ENCODE results near the gene ISG20L2. TPM values are rescaled to one million over a fixed set of nuclear protein-coding genes. Genes with fewer than 3 reads are reported as not detected.

ISG20L2 gene
- total RNA-seq, 1 donor from 2014 or later, result 42.7 TPM

DNA sequence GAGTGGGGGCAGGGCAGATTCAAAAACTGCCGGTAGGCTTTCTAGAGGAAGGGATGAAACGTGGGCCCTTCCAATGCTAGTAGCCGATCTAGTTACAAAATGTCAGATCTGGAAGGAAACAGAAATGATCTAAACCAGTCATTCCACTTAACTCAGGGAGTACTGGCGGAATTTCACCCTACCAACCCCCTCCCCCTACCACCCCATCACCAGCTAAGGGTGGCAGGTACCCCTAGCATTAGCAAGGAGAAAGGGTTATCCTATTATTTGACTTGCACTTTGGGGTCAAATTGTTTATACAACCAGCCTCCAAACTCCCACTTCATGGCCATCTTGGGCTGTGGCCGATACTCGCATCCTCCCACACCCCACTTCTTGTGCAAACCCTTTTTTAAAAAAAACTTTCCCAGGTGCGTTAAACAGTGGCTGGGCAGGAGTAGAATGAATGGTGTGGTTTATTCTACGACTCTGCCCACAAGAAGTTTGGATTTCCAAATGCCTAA is 13.0 kb upstream of the ISG20L2 start:
- no peak for DNase-seq (ENCODE audit: low spot score)

DNA sequence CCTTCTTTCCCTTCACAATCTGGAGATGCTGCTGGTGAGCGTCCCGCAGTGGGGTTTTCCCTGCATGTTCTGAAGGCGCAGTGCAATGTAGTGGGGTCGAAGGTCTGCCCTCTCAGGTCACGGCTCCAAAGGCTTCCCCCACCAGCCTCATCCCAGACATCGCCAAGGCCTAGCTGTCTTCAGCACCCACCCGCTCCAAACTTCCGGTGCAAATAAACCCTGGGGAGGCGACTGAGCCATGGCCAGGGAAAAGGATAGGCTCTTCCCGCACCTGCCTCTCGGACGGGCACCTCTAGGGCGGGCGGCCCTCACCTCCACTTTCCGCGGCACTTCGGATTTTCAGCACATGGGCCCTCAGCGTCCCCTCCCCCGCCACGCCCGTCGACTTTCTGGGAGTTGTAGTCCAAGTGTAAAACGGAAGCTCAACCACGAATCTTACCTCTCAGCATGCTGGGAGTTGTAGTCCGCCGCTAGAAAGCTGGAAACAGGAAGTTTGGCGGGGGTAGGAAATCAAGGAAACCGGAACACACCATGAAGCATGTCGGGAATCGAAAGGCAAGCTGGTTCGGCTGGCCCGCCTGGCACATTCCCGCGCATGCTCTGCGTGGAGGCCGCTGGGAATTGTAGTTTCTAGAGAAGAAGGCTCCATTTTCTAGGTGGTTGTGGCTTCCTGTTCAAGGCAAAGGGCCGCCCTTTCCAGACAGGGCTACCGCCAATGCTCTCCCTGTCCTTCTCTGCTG is 12.3 kb upstream of the ISG20L2 start, which contains the start of gene MRPL24:
Gene MRPL24, minus strand, starts transcription at position 348 of the 740 bp plus-strand sequence. CDS start 2,384 bp downstream, outside the sequence.
- DNase-seq (ENCODE audit: low spot score), result peak; percentile 98

DNA sequence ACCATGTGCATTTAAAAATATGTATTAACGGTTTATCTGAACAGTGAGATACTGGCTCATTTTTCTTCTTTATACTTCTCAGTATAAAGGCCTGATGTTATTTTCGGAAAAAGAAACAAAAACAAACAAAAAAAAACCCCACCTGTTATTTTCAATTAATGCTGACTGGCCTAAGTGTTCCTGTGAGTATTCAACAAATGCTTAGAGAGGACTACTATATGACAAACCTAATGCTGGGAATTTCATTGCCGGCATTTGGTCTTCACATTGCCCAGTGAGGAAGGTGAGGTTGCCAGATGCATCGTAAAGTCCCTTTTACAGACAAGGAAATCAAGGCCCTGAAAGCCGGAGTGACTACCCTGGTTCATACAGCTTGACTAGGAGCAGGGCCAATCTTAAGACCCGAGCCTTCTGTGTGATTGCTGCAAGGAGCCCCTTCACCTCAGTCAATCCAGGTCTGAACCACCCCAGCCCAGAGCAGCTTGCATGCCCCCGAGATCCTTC is 11.7 kb upstream of the ISG20L2 start:
- no peak for DNase-seq (ENCODE audit: low spot score)

DNA sequence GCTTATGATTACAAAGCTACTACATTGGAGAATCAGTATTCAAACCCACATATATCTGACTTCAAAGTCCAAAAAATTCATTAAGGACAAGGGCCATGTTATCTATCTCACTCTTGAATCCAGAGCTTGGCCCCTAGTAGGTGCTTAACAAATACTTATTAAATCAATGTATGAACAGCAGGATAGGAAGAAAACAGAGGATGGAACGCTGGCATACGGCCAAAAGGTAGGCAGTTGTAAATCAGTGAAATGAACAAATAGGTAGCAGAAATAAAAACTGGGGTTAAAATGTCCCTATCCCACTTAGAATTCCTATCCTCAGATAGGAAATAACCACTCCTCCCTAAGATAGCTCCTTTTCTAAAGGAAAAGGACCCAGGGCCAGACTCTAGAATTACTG is 10.3 kb upstream of the ISG20L2 start:
- no peak for DNase-seq (ENCODE audit: low spot score)

DNA sequence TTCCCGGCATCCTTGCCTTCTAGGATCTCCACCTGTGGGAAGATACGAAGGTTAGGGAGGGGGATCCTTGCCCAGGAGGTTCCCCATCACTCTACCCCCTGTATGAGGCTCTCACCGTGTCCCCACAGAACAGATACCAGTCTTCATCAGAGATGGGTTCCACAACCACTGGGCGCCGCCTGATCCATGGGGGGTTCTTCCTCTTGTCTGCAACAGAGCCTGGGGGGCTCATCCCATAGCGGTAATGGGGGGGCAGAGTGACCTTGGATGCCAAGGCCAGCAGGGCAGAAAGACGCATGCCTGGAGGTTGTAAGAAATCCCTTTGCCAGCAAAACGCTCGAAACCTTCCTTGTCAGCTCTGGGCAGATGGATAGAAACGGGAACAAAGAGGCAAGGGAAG is 9.8 kb upstream of the ISG20L2 start:
- DNase-seq (ENCODE audit: low spot score), result no peak

DNA sequence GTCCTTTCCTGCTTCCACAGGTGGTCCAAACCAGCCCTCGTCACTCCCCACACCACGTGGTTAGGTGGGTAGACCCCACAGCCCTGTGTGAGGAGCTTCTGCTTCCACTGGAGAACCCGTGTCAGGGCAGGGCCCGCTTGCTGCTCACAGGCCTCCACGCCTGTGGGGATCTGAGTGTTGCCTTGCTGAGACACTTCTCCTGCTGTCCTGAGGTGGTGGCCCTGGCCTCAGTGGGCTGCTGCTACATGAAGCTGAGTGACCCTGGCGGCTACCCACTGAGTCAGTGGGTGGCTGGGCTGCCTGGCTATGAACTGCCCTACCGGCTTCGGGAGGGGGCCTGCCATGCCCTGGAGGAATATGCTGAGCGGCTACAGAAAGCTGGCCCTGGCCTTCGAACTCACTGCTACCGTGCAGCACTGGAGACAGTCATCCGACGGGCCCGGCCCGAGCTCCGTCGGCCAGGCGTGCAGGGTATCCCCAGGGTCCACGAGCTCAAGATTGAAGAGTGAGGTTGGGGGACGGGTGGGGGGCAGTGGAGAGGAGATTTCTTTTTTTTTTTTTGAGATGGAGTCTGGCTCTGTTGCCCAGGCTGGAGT is 5.5 kb upstream of the ISG20L2 start:
- DNase-seq (ENCODE audit: low spot score), result no peak

DNA sequence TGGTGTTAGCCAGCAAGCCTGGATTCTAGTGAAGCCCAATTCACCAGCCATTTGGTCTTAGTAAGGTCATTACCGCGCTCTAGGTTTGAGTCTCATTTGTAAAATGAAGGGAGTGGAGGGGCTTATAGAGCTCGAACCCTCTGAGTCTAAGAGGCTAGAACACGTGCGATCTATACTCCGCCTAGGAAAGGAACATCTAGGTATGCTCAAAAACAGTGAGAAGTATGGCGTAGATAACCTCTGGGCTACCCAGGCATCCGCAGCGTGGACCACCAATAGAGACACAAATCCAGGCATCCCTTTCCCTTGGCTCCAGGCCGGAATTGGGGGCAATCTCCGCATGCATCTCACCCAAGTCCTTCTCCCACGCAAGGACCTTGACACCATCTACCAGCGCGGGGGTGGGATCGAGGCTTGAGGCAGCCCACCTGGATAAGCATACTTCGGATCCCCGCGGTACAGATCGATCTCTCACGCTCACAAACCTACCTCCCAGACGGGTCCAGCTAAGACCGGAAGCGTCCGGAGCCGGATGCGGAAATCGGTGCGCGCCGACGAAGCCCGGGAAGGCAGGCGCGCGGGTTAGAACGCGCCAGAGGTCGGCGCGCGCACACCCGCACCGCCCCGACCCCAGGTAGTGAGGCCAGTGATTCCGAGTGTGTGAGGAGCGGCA is 504 bp downstream of the ISG20L2 start, which contains the start of gene METTL25B:
Gene METTL25B, plus strand, starts transcription at position 544 of the 673 bp plus-strand sequence. CDS start 636 bp downstream, outside the sequence.
- DNase-seq (ENCODE audit: low spot score), result peak; percentile 90

DNA sequence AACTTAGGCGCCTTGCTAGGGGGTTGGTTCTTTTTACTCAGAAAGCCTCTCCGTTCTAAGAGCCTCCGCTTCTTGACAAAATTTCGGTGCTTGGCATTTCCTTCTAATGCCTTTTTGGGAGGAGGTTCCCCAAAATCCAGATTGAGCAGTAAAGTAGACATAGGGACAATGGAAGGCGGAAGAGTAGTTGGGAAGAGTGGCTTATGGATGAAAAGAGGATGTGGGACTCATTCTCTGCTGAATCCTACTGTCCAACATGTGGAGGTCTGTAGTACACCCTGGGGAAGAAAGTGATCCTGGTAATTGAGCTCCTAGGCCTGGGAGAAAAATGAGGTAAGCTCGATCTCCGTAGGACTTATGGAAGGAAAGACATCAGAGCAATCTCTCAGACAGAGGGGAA is 1.1 kb downstream of the ISG20L2 start:
- no peak for DNase-seq (ENCODE audit: low spot score)

DNA sequence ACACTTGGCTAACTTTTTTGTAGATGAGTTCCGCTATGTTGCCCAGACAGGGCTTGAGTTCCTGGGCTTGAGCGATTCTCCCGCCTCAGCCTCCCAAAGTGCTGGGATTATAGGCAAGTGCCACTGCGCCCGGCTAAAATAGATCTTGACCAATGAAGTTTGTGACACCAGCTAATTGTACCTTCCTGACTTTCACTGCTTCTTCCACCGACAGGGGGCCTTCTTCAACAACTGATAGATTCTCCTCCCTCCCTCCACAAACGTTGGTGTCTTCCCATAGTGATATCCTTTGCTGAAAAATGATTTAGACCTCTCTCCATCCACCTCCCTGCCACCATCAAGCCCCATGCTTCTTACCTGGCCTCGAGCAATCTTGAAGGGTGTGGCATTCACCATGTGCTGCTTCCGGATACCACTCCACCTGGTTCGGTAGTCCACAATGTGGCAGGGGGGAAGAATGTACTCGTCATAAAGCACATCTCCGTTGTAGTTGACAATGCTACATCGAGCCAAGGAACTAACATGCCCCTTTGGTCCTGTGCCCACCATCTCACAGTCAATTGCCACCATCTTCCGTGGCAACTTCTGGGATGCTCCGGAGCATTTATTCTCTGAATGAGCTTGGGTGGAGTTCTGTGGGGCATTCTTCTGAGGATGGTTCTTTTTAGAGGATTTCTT is 1.9 kb downstream of the ISG20L2 start:
- no peak for DNase-seq (ENCODE audit: low spot score)

DNA sequence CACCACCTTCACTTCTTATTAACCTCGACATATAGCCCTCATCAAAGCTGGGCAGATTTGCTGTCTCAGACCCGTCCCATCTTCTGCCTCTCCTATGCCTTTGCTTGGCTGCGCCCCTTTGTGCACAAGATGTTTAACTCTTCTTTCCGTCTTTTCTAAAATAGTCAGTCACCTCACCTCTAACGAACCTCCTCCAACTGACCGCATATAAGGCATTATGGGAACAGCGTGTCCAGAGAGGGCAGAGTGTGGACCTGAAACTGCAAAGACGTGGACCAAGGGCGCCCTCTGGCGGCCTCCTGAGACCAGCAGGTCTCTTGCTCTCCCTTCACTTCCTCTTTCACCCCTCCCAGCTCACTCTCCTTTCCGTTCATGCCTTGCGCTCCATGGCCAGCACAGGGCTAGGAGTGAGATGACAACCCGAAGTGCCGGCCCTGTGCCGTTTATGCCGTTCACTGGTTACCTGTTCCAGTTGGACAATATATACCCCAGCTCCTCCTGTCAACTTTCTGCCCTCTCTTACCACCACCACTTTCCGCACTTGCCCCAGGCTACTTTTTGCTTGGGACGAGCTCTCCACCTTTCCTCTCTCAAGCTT is 2.8 kb downstream of the ISG20L2 start:
- DNase-seq (ENCODE audit: low spot score), result peak; percentile 90

DNA sequence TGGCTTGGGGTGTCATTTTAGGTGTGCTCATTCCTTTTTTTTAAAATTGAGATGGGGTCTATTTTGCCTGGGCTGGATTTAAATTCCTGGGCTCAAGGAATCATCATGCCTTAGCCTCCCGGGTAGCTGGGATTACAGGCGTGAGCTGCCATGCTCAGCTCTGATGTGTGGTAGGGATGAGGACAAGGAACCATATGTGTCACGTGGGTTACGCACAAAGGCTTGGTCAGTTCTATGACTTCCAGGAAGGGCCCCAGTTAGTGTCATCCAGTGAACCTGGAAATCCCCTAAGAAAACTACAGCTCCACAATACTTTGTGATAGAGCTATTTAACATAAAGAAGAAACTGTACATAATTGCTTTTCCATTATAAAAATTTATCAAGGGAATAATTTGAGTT is 7.0 kb downstream of the ISG20L2 start:
- DNase-seq (ENCODE audit: low spot score), result no peak

DNA sequence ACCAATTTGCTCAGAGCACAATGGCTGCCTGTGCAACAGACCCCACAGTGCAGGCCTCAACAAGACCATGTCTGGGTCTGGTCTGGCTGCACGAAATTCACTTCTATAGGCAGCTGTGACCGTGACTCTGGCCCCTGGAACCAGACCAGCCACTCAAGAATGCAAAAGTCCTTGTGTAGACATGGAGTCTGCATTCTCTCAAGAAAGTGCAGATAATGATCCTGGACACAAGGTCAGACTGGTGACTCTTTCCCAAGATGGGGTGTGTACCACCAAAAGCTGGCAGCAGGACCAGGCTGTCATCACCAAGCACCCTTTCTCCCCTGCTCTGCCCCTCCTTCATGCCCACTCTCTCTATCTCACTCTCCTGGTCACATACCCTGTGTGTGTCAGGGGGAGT is 7.4 kb downstream of the ISG20L2 start:
- DNase-seq (ENCODE audit: low spot score), result no peak

DNA sequence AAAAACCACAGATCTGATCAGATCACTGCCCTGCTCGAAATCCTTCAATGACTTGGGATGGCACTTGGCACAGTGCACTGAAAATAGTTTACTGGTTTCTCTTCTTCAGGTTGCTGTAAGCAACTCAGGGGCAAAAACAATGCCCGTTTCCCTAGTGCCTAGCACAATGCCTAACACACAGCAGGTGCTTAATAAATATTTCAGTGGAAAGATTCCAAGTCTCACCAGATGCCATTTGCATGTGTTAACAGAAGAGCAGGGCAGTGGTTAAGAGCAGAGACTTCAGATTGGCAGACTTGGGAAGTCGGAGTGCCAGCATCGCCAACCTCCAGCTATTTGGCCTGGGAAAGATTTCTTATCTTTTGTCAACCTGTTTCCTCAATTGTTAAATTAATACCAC is 11.2 kb downstream of the ISG20L2 start:
- no peak for DNase-seq (ENCODE audit: low spot score)

DNA sequence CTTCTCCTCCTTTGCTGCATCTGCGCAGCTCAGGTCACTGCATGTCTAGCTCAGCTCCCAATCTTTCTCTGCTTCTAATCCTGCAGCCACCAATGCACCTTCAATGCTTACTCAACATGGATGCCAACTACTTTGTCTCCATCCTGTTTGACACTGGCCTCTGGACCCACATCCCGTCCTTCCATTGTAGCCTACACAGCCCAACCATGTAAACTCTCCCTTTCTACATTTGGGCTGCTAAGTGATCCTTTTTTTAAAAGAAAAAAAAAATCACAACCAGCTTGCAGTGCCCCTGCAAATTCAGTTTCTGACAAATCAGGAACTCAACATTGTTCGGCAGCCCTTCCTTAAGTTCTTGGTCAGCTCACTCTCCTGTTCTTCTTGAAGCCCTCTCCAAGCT is 13.7 kb downstream of the ISG20L2 start:
- DNase-seq (ENCODE audit: low spot score), result no peak

DNA sequence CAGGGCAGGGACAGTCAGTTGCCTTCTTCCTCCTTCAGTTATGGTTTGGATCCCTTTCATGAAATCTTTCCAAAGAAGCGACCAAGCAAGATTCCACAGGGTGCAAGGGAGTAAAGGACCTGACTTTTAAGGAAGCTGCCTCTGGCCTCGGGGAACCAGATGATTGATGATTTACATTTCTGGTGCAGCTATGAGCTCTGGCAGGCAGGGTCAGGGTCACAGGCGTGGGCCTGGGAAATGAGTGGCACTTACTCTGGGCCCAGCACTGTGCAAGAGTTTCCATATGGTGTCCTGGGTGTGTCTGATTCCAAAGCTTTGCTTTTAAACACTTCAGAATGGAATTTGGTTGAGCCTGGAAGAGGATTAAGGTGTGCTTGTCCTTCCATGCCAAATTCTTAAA is 15.9 kb downstream of the ISG20L2 start:
- no peak for DNase-seq (ENCODE audit: low spot score)

DNA sequence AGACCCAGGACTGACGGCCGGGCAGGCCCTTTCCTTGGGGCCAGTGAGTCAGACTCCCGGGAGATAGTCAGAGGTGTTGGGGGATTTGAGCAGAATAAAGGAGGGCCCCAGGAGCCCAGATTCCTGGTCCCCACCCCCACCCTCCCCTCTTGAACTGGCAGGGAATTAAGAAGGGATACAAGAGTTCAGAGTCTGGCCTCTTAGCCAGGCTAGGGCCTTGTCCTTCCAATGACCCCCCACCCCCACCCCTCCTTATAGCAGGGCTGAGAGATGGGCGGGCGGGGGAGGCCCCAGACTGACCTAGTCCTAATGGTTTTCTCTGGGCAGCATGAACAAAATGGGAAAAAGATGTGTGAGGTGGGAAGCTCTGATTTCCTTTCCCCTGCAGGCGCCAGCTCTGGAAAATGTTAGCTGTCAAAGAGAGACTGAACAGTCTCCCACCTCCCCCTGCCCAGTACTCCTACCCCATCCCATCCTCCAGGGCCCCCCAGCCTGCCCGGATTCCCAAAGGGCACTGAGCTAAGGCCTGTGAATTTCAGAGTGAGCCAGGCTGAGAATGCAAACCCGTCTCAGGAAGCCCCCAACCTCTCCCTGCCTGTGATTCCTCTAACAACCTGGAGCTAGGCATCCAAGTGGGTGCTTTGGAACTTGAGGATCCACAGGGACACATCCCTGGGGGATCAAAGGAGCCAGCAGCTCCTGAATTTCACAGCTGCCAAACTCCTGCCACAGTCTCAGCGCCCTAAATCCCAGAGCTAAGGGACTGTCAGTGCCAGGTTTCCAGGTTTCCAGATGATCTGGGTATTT is 17.4 kb downstream of the ISG20L2 start:
- DNase-seq (ENCODE audit: low spot score), result no peak

DNA sequence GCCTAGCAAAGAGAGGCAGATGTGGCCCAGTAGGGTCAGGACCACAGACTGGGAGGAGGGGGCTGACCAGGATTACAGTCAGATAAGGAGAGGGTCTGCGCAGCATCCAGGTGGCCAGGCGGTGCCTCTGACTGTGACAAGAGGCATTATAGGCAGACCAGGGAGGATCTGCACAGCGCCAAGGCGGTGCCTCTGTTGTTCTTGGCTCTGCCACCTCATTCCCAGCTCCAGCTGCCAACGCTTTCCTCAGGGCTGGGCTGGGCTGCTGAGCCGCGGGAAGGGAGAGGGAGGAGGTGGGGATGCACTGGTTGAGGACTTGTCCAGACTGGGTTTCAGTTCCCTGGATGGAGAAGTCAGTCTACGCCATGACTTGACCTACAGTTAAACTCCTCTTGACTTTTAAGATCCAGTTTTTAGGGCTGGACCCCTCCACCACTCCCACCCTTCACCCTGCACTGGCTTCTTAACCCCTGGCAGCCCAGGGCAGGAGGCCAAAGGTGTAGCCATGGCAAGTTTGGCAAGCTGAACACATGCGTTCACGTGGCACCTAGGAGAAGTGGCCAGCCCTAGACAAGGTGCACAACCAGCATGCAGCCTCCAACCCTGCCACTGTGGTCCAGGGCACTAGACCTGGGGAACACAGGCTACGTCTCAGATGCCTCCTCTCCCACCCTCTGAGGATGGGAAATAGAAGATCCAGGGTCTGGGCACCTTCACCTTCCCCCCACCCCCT is 18.6 kb downstream of the ISG20L2 start:
- DNase-seq (ENCODE audit: low spot score), result peak; percentile 83

DNA sequence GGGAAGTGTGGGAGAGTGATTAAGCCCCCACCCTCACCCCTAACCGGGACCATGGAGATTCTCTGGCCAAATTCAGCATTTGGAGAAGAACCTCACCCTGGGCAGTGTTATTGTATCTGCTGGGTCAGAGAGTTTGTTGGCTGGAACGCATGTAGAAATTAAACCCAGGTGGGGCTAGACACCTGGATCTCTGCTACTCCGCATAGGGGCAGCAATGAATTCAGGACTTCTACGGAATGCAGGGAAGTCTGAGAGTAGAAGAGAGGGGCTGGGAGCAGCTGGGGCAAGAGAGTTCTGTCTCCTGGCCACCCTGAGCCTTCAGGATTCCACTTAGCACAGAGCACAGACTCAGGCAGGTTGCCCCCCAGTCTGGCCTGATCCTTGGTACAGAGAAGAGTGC is 19.5 kb downstream of the ISG20L2 start:
- no peak for DNase-seq (ENCODE audit: low spot score)

DNA sequence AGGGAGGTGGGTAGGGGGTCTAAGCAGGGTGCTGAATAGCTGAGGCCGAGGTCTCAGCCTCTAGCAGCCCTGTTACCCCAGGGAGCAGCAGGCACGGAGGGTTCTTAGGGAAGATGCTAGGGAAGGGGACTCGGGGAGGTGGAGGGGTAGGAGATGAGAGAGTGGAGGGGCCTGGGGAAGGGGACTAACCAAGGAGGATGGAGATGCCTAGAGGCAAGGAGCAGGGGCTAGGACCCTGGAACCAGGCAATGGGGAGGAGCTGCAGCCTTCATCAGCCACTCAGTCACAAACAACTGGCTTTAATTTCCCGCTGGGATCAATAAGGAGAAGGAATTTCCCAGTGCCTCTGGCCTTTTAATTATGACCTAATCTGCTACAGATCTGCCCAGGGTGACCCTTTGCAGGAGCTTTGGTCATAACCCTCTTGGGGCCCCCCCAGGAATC is 20.3 kb downstream of the ISG20L2 start:
- no peak for DNase-seq (ENCODE audit: low spot score)
